ENCODE data around the gene MPST.

Gene MPST

DNA sequence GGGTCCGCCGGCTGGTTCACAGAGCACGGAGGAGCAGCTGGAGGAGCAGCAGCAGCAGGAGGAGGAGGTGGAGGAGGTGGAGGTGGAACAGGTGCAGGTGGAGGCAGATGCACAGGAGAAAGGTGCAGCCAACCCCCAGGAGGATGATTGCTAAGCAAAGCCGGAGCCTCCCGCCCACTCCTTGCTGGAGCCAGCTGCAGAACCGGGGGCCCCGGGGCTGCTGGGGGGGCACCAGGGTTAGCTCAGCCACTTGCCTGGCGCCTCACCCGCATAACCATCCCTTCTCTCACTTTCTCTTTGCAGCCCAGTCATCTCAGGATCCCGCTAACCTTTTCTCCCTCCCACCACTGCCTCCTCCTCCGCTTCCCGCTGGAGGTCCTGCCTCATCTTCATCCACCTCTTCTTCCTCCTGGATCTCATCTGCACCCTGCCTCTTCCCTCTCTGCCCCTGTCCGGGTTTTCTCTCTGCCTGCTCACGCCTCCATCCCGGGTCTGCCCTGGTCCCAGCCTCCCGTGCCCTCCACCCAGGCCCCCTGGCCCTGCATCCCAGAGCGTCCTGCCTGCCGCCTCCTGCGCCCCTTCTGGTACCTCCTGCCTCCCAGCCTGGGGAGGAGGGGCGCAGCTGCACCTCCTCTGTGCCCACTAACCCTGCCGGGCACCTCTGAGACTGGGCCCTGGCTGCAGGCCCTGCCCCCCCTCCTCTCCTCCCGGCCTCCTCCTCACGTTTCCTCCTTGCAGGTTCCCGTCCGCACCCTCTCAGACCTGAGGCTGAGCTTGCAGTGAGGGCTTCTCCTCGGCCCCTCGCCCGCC lies 41.5 kb downstream of the MPST start:
- TF ChIP-seq, protein P1, sequence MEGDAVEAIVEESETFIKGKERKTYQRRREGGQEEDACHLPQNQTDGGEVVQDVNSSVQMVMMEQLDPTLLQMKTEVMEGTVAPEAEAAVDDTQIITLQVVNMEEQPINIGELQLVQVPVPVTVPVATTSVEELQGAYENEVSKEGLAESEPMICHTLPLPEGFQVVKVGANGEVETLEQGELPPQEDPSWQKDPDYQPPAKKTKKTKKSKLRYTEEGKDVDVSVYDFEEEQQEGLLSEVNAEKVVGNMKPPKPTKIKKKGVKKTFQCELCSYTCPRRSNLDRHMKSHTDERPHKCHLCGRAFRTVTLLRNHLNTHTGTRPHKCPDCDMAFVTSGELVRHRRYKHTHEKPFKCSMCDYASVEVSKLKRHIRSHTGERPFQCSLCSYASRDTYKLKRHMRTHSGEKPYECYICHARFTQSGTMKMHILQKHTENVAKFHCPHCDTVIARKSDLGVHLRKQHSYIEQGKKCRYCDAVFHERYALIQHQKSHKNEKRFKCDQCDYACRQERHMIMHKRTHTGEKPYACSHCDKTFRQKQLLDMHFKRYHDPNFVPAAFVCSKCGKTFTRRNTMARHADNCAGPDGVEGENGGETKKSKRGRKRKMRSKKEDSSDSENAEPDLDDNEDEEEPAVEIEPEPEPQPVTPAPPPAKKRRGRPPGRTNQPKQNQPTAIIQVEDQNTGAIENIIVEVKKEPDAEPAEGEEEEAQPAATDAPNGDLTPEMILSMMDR (IDR thresholded peaks at IDR 0.05; ENCODE audit: low read depth, low read length, missing control alignments) = no peak
- no peak for DNase-seq (ENCODE audit: low read depth)
- H3K4me3 ChIP-seq (ENCODE audit: low read depth, low read length) = no peak overlapping the region
- in situ Hi-C loops (cut with HindIII; ENCODE audit: low sequenced_read_pairs) = no loop called here

DNA sequence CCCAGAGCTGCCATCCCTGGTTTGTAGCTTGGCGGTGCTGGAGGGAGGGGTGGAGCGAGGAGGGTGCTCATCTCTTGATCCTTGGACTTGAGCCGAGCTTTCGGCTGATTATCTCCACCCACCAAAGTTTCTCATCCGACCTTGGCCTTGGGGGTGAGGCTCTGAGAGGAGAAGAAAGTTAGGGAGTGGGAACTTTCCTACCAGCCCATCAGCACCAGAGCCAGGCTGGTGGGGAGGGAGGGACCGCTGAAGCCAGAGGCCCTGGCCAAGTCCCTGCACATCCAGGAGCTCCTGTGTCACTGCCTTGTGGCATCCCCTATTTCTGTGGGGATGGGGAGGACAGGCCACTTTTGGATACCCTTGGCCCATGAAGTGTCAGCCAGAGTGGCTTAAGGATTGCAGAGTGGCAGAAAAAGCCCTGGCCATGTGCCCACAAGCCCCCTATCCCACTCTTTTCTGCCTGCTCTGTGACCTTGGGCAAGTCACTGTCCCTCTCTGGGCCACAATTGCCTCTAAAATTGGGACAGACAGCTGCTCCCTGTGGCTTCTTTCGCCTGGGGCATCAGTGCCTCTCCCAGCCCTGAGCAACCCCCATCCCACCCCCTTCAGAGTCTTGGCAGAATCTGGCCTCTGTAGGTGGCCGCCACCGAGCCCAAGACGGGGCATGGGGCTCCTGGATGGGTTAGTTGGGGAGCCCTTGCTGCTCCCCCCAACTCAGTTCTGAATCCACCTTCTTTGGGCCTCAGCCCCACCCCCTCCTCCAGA lies 42.3 kb downstream of the MPST start:
- H3K4me3 ChIP-seq (ENCODE audit: low read depth, low read length) = no peak overlapping the region
- DNase-seq (ENCODE audit: low read depth) = no peak
- in situ Hi-C loops (cut with HindIII; ENCODE audit: low sequenced_read_pairs) = no loop called here
- TF ChIP-seq, protein P1 (IDR thresholded peaks at IDR 0.05; ENCODE audit: low read depth, low read length, missing control alignments) = no peak

DNA sequence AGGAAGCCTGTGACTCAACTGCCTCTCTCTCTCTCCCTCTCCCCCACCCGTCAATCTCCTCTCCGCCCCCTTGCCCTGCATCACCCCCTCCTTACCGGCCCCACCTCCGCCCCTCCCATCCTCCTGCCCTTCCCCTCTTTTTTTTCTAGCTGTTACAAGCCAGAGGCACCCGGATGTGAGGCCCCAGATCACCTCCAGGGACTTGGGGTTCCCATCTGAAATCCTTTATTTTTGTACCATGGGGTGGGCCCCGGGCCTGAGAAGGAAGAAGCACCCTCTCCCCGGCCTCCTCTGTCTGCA lies 42.8 kb downstream of the MPST start:
- TF ChIP-seq, protein P1 (IDR thresholded peaks at IDR 0.05; ENCODE audit: low read depth, low read length, missing control alignments) = no peak
- DNase-seq (ENCODE audit: low read depth) = no peak
- in situ Hi-C loops (cut with HindIII; ENCODE audit: low sequenced_read_pairs) = no loop called here
- no peak overlapping the region for H3K4me3 ChIP-seq (ENCODE audit: low read depth, low read length)

DNA sequence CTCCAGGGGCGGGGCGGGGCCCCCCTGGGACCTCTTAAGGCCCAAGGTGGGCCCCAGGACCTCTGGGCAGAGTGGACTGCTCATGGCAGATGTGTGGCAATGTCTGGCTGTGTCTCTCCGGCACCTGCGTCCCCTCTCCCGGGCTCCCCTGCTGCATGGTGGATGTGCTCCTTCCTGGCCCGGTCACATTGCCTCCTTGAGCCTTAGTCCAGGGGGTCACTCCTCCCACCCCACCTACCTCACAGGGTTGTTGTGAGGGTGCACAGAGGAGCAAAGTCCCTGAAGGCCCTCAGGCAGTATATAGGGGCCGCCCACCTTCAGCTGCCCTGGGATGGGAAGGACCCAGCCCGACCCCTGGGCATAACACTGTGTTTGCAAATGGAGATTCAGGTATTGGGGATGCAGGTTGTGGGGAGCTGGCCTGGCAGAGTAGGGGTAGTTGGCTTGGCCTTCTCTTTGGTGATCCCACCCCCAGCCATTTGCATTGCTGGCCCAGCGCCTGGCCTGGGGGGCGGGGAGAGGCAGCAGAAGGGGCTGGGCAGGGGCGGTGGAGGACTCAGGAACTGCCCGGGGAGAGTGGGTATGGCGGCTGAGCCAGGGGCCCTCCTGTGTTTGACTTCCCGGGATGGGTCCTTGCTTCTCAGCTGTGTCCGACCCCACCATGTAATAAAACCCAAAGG lies 43.3 kb downstream of the MPST start:
- in situ Hi-C loops (cut with HindIII; ENCODE audit: low sequenced_read_pairs) = no loop called here
- TF ChIP-seq, protein P1 (IDR thresholded peaks at IDR 0.05; ENCODE audit: low read depth, low read length, missing control alignments) = no peak
- no peak overlapping the region for H3K4me3 ChIP-seq (ENCODE audit: low read depth, low read length)
- DNase-seq (ENCODE audit: low read depth) = no peak

DNA sequence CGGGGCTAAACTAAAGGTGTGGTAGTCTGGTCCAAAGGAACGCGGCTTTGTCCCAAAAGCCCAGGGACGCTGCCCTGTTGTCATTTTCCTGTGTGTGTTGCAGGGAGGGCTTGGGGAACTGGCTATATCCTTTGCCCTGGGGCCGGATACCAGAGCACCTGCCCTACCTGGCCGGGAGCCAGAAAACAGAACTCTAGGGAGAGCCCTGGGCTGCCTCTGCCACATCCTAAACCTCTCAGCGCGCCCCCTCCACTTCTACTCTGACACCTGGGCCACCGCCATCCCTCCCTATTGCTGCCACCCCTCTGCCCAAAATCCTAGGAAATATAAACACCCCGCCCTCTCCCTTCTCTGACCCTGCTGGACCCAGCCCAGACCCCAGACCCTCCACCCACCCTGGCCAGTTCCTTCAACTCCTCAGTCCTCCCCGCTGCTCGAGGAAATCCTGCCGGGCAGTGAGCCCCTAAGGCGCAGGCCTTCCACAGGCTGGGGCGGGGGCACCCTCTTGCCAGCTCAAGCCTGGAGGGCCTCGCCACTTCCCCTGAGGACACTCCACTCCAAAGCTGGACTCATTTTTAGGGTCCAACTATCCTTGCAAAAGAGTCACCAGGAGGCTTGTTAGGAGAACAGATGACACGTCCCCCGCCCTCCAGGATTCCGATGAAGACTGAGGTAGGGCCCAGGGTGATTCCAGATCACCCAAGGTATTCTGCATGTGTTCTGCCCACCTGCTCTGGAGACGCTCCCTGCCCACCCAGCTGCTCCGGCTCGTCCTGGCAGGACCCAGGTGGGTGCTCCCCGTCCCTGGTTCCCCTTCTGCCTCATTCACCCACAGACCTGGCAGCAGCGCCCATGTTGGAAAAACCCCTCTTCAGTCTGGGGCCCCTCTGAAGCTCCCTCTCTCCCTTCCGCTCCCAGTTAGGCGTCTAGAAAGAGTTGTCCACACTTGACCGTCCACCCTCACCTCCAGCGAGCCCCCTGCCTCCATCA lies 44.2 kb downstream of the MPST start:
- no peak overlapping the region for H3K4me3 ChIP-seq (ENCODE audit: low read depth, low read length)

More for the DNA sequence above, 44.2 kb downstream of the MPST start:
- in situ Hi-C loops (cut with HindIII; ENCODE audit: low sequenced_read_pairs) = no loop called here
- DNase-seq (ENCODE audit: low read depth) = no peak
- TF ChIP-seq, protein P1 (IDR thresholded peaks at IDR 0.05; ENCODE audit: low read depth, low read length, missing control alignments) = no peak
